DOHH2 (cell line): ENCODE data around the gene OR2F1.

Source experiments
- H3F3A ChIP-seq: fragments of 200-600 bp; sonication (generic), shearing (Covaris generic); 2 replicates; pipeline ENCODE4 v1.6.0; 2016; ENCODE audit warnings: antibody characterized with exemption, mild to moderate bottlenecking; ENCODE audit not compliant: control insufficient read depth, insufficient read depth
- H3K27ac ChIP-seq: fragments of 200-600 bp; sonication (generic); 2 replicates; pipeline ENCODE4 v1.5.1; 2014; ENCODE audit warnings: low read depth, mild to moderate bottlenecking, low read length, moderate library complexity
- H3K27me3 ChIP-seq: fragments of 200-600 bp; sonication (generic); 2 replicates; pipeline ENCODE4 v1.6.1; 2014; ENCODE audit warnings: mild to moderate bottlenecking, low read length, mixed read lengths; ENCODE audit not compliant: control insufficient read depth
- H3K36me3 ChIP-seq: fragments of 200-600 bp; sonication (generic); 2 replicates; pipeline ENCODE4 v1.6.1; 2014; ENCODE audit warnings: mild to moderate bottlenecking, low read length, moderate library complexity, mixed read lengths; ENCODE audit not compliant: control insufficient read depth
- H3K4me1 ChIP-seq: fragments of 200-600 bp; sonication (generic); 2 replicates; pipeline ENCODE4 v1.6.1; 2014; ENCODE audit warnings: mild to moderate bottlenecking, low read length, mixed read lengths; ENCODE audit not compliant: control insufficient read depth
- H3K4me2 ChIP-seq: fragments of 200-600 bp; sonication (generic); 2 replicates; pipeline ENCODE4 v1.6.0; 2014; ENCODE audit warnings: mild to moderate bottlenecking, low read length, moderate library complexity
- H3K4me3 ChIP-seq: fragments of 200-600 bp; sonication (generic); 2 replicates; pipeline ENCODE4 v1.5.1; 2014; ENCODE audit warnings: mild to moderate bottlenecking, low read length, mixed read lengths
- H3K79me2 ChIP-seq: fragments of 200-600 bp; sonication (generic); 2 replicates; pipeline ENCODE4 v1.6.1; 2014; ENCODE audit warnings: mild to moderate bottlenecking, low read length, mixed read lengths; ENCODE audit not compliant: control insufficient read depth
- H3K9me2 ChIP-seq: fragments of 200-600 bp; sonication (generic); replicated peaks from 2 replicates; pipeline ENCODE4 v1.6.1; 2014; ENCODE audit warnings: mild to moderate bottlenecking, low read length, mixed read lengths; ENCODE audit not compliant: control insufficient read depth
- H3K9me3 ChIP-seq: fragments of 200-600 bp; sonication (generic); 2 replicates; pipeline ENCODE4 v1.6.1; 2014; ENCODE audit warnings: antibody characterized with exemption, low read length, mixed read lengths; ENCODE audit not compliant: control insufficient read depth, insufficient read depth
- H4K20me1 ChIP-seq: fragments of 200-600 bp; sonication (generic); 2 replicates; pipeline ENCODE4 v1.6.0; 2014; ENCODE audit warnings: low read depth, mild to moderate bottlenecking, antibody characterized with exemption, low read length, moderate library complexity; ENCODE audit not compliant: control insufficient read depth, insufficient read depth
- CTCF ChIP-seq: fragments of 200-600 bp; sonication (generic); IDR thresholded peaks from one replicate; pipeline ENCODE4 v1.5.1; 2014; ENCODE audit warnings: antibody characterized with exemption, mild to moderate bottlenecking, low read depth, low read length; ENCODE audit not compliant: poor library complexity, severe bottlenecking
- EZH2phosphoT487 ChIP-seq: fragments of 200-600 bp; sonication (generic); IDR thresholded peaks from 2 replicates; pipeline ENCODE4 v1.6.1; 2017; ENCODE audit warnings: borderline replicate concordance, mild to moderate bottlenecking, antibody characterized with exemption, low read length, moderate library complexity, mixed read lengths

OR2F1 gene, protein sequence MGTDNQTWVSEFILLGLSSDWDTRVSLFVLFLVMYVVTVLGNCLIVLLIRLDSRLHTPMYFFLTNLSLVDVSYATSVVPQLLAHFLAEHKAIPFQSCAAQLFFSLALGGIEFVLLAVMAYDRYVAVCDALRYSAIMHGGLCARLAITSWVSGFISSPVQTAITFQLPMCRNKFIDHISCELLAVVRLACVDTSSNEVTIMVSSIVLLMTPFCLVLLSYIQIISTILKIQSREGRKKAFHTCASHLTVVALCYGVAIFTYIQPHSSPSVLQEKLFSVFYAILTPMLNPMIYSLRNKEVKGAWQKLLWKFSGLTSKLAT

DNA sequence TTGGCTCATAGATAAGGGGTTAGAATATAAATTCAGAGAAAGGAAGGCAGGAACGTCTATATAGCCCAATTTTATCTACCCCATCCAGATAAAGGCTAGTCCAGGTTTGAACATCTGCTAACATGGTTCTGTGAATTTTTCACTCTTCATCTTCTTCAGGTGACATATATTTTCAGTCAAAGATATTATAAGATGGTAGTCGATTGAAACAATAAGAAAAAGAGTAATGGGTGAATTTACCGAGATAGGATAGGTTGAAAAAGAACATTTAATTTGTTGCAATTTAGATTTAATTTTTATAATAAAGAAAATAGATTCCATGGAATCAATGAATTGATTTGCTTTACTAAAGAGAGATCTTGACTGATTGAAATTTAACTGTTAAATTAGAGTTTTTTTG lies at the start of gene OR2F1:
OR2F1 (plus strand) TSS at position 301 of the 400 bp plus-strand sequence. CDS start 5,127 bp downstream, outside the sequence.
- Histone ChIP-seq H3K4me1 (no peaks in the 10 kb centered on the region), H3K9me3 (no peaks in the 10 kb centered on the region), H3K27ac (no peak within 1 kb of the TSS), H3K4me3 (no peak within 1 kb of the TSS), H4K20me1 (no peaks in the 10 kb centered on the region), H3K27me3 (peaks cover 9% of the 10 kb centered on the region; the same call in 1 of the 2 replicates), H3F3A (no peaks in the 10 kb centered on the region), H3K79me2 (no peaks in the 10 kb centered on the region), H3K4me2 (no peak within 1 kb of the TSS), H3K9me2 (no peaks in the 10 kb centered on the region), H3K36me3 (no peaks in the 10 kb centered on the region)
- TF ChIP-seq CTCF (no peak), EZH2phosphoT487 (no peak)

DNA sequence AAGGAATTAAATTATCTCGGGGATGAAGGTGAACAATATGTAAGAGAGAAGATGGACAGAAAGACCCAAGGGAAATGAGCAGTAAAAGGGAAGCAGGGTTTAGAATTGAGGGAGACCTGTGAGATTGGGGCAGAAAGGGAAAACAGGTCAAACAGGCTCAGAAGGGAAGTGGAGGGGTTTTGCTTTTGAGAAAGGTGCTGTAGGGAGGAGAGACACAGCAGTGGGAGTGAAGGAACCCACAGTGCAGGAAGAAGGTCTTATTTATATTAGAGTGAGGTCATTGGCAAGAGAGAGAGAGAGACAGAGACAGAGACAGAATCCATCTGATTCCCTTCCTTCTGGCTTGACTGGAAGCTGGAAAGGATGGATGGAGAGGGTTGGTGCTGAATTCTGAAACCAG lies 49.1 kb upstream of the OR2F1 start:
- no peaks in the 10 kb centered on the region for H3F3A ChIP-seq
- H3K79me2 ChIP-seq: peaks cover 10% of the 10 kb centered on the region
- no peaks in the 10 kb centered on the region for H3K9me2 ChIP-seq
- H3K9me3 ChIP-seq: no peaks in the 10 kb centered on the region
- H3K4me2 ChIP-seq: no peak overlapping the region
- no peaks in the 10 kb centered on the region for H4K20me1 ChIP-seq
- no peak overlapping the region for H3K27ac ChIP-seq
- TF ChIP-seq CTCF (no peak), EZH2phosphoT487 (no peak)
- no peaks in the 10 kb centered on the region; the same call in 1 of the 2 replicates for H3K36me3 ChIP-seq
- H3K4me1 ChIP-seq: peaks cover 9% of the 10 kb centered on the region
- H3K27me3 ChIP-seq: peaks cover 14% of the 10 kb centered on the region; the same call in 1 of the 2 replicates
- H3K4me3 ChIP-seq: no peak overlapping the region

GRCh38 chr7:143906151-143906550 lies 48.5 kb upstream of the OR2F1 start:
- TF ChIP-seq CTCF (no peak), EZH2phosphoT487 (no peak)
- Histone ChIP-seq H3K27ac (no peak overlapping the region), H4K20me1 (no peaks in the 10 kb centered on the region), H3K4me2 (no peak overlapping the region), H3K36me3 (no peaks in the 10 kb centered on the region; the same call in 1 of the 2 replicates), H3K9me3 (no peaks in the 10 kb centered on the region), H3F3A (no peaks in the 10 kb centered on the region), H3K9me2 (no peaks in the 10 kb centered on the region), H3K79me2 (peaks cover 3% of the 10 kb centered on the region), H3K27me3 (peaks cover 14% of the 10 kb centered on the region; the same call in 1 of the 2 replicates), H3K4me3 (no peak overlapping the region), H3K4me1 (peaks cover 3% of the 10 kb centered on the region)
